ENCODE data around the gene NPHP4.

DNA sequence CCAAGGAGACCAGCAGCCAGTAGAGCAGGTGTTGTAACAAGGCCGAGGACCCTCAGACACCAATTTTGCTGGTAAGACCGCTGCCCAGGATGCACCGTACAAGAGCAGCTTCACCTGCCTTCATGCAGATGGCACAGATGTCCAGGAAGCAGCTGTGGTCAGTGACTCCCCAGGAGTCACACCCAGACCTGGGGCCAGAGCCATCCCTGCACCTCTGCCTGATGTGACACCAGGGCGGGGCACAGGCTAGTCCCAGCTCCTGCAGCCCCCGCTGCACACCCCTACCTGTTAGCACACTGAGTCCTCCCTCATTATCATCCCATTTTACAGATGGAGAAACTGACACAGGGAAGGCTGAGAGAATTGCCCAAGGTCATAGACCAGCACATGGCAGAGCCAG is 37.1 kb upstream of the NPHP4 start:
- TF ChIP-seq, protein P1, sequence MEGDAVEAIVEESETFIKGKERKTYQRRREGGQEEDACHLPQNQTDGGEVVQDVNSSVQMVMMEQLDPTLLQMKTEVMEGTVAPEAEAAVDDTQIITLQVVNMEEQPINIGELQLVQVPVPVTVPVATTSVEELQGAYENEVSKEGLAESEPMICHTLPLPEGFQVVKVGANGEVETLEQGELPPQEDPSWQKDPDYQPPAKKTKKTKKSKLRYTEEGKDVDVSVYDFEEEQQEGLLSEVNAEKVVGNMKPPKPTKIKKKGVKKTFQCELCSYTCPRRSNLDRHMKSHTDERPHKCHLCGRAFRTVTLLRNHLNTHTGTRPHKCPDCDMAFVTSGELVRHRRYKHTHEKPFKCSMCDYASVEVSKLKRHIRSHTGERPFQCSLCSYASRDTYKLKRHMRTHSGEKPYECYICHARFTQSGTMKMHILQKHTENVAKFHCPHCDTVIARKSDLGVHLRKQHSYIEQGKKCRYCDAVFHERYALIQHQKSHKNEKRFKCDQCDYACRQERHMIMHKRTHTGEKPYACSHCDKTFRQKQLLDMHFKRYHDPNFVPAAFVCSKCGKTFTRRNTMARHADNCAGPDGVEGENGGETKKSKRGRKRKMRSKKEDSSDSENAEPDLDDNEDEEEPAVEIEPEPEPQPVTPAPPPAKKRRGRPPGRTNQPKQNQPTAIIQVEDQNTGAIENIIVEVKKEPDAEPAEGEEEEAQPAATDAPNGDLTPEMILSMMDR (IDR thresholded peaks at IDR 0.05) = no peak
- TF ChIP-seq POLR2A (IDR thresholded peaks at IDR 0.05) = no peak
